Endothelial cell of umbilical vein (primary cell): ENCODE results near the gene SORCS2. TPM values are rescaled to one million over a fixed set of nuclear protein-coding genes. Genes with fewer than 3 reads are reported as not detected.

ENCODE experiments used
- BruUV-seq: library from RNA; stranded (reverse); fragments of 400-500 nt; replicated peaks from 2 replicates; lab custom pipeline; 2021; lab: Mats Ljungman, UMichigan
- CTCF ChIA-PET: fragments of 300-600, 350-600 bp; sonication (Branson Sonifier 250); formaldehyde crosslinking; loops from one replicate; lab custom pipeline; 2021; ENCODE audit warnings: antibody characterized with exemption, inconsistent platforms; lab: Charles Lee
- POLR2A ChIA-PET: fragments of 300-600, 350-600 bp; sonication (Branson Sonifier 250); formaldehyde crosslinking; loops from one replicate; lab custom pipeline; 2021; ENCODE audit warnings: antibody characterized with exemption, inconsistent platforms; lab: Charles Lee
- DNase-seq: peaks from one replicate; pipeline ENCODE4 v3.0.0-alpha.2; 2011; ENCODE audit warnings: low read depth, low spot score
- FAIRE-seq: peaks from 2 replicates; lab custom pipeline; 2011; peaks lifted over from hg19 to GRCh38; lab: Jason Lieb, UNC
- H2AFZ ChIP-seq: 2 replicates; pipeline ENCODE4 v1.6.0; 2012; ENCODE audit warnings: low read depth, low read length, control low read depth, inconsistent platforms
- H3K27ac ChIP-seq: 2 replicates; pipeline ENCODE4 v1.5.1; 2011; ENCODE audit warnings: low read depth, mild to moderate bottlenecking, control low read depth, low read length, moderate library complexity; ENCODE audit not compliant: insufficient read depth
- H3K27me3 ChIP-seq, 2 experiments: 2 replicates each; pipeline versions ENCODE4 v1.6.0 to v1.6.1; 2011; ENCODE audit warnings: low read length in 2 of 2, mixed read lengths in 1 of 2; ENCODE audit not compliant: control insufficient read depth in 2 of 2, insufficient read depth in 2 of 2
- H3K36me3 ChIP-seq, 2 experiments: 2 replicates in 1 of 2; 3 replicates in 1 of 2; pipeline ENCODE4 v1.5.1; 2011; ENCODE audit warnings: low read length in 2 of 2, mild to moderate bottlenecking in 1 of 2, moderate library complexity in 1 of 2; ENCODE audit not compliant: control insufficient read depth in 2 of 2, insufficient read depth in 2 of 2; ENCODE audit errors: extremely low read depth in 1 of 2
- H3K4me1 ChIP-seq: 3 replicates; pipeline ENCODE4 v1.5.1; 2011; ENCODE audit warnings: mild to moderate bottlenecking, low read length; ENCODE audit not compliant: control insufficient read depth, insufficient read depth; ENCODE audit errors: extremely low read depth
- H3K4me2 ChIP-seq: 2 replicates; pipeline ENCODE4 v1.6.1; 2011; ENCODE audit warnings: low read length, control low read depth, mixed read lengths; ENCODE audit not compliant: insufficient read depth
- H3K4me3 ChIP-seq, 3 experiments: fragments of 200-600 bp in 1 of 3; sonication (generic), shearing (Covaris generic) in 1 of 3; replicated peaks in 1 of 3; 2 replicates each; pipeline ENCODE4 v1.5.1; 2011 to 2016; ENCODE audit warnings: control low read depth in 3 of 3, low read length in 3 of 3, mild to moderate bottlenecking in 2 of 3, inconsistent platforms in 1 of 3, low read depth in 1 of 3, moderate library complexity in 1 of 3; ENCODE audit not compliant: insufficient read depth in 1 of 3
- H3K79me2 ChIP-seq: 2 replicates; pipeline ENCODE4 v1.6.0; 2012; ENCODE audit warnings: low read length, inconsistent platforms; ENCODE audit not compliant: control insufficient read depth, insufficient read depth
- H3K9ac ChIP-seq: replicated peaks from 2 replicates; pipeline ENCODE3; 2011; ENCODE audit warnings: low read length, control low read depth; ENCODE audit not compliant: insufficient read depth; ENCODE audit errors: extremely low read depth
- H3K9me1 ChIP-seq: replicated peaks from 3 replicates; pipeline ENCODE4 v1.6.0; 2011; ENCODE audit warnings: mild to moderate bottlenecking, low read length; ENCODE audit not compliant: control insufficient read depth, insufficient read depth; ENCODE audit errors: extremely low read depth
- H3K9me3 ChIP-seq: replicated peaks from 2 replicates; pipeline ENCODE4 v1.5.1; 2012; ENCODE audit warnings: low read length, inconsistent platforms; ENCODE audit not compliant: control insufficient read depth, insufficient read depth
- H4K20me1 ChIP-seq: replicated peaks from 2 replicates; pipeline ENCODE3; 2011; ENCODE audit warnings: mild to moderate bottlenecking, low read length; ENCODE audit not compliant: control insufficient read depth, insufficient read depth; ENCODE audit errors: extremely low read depth
- EZH2 ChIP-seq: IDR thresholded peaks from 2 replicates; pipeline ENCODE4 v1.6.1; 2012; ENCODE audit warnings: borderline replicate concordance, low read depth, mild to moderate bottlenecking, moderate library complexity, low read length, inconsistent platforms; ENCODE audit not compliant: severe bottlenecking
- GATA2 ChIP-seq: IDR thresholded peaks from 2 replicates; pipeline ENCODE4 v1.7.0; 2011; ENCODE audit warnings: low read depth, mild to moderate bottlenecking, moderate library complexity, mixed read lengths, low read length; ENCODE audit not compliant: insufficient read length, insufficient read depth
- POLR2AphosphoS5 ChIP-seq: IDR thresholded peaks from 2 replicates; pipeline ENCODE4 v1.6.1; 2012; ENCODE audit warnings: low read depth, mild to moderate bottlenecking, control low read depth, low read length, moderate library complexity; ENCODE audit not compliant: insufficient read depth
- dilution Hi-C: fragments of 300-500 bp; cut with MboI; formaldehyde crosslinking; loops from one replicate; pipeline ENCODE4 v1.15.0; 2019; ENCODE audit warnings: low sequenced_read_pairs; ENCODE audit not compliant: extremely low pct_ligation_motif_present
- intact Hi-C: fragments of 100-400 bp; cut with micrococcal nuclease; formaldehyde crosslinking; loops from one replicate; pipeline ENCODE4 v1.10.0; 2022
- polyA plus RNA-seq, 4 experiments: library from polyadenylated mRNA; depleted of rRNA in 3 of 4; stranded (reverse) in 3 of 4; unstranded in 1 of 4; fragments of >200 nt; gene quantifications; 2 replicates each; pipeline versions ENCODE4 v1.2.1 to v1.2.3, GENCODE V29; 2011 to 2012; ENCODE audit warnings: missing spikeins in 1 of 4
- total RNA-seq: library from RNA; stranded (reverse); gene quantifications from 2 replicates; pipeline ENCODE4 v1.2.3, GENCODE V29; 2021
- TF ChIP-seq, protein P1 (sequence below), 2 donors: IDR thresholded peaks; 1 replicate in 1 of 2; 2 replicates in 1 of 2; pipeline ENCODE4 v1.5.1; 2011; ENCODE audit warnings: low read length in 2 of 2, mild to moderate bottlenecking in 2 of 2, moderate library complexity in 2 of 2, control low read depth in 1 of 2, inconsistent platforms in 1 of 2, low read depth in 1 of 2; ENCODE audit not compliant: insufficient read depth in 1 of 2; ENCODE audit errors: extremely low read depth in 1 of 2

Gene SORCS2
- total and polyA plus RNA-seq, 2 donors (not counting 3 experiments of a cell fraction or from before 2014, with no cell fraction given), result not detected

DNA sequence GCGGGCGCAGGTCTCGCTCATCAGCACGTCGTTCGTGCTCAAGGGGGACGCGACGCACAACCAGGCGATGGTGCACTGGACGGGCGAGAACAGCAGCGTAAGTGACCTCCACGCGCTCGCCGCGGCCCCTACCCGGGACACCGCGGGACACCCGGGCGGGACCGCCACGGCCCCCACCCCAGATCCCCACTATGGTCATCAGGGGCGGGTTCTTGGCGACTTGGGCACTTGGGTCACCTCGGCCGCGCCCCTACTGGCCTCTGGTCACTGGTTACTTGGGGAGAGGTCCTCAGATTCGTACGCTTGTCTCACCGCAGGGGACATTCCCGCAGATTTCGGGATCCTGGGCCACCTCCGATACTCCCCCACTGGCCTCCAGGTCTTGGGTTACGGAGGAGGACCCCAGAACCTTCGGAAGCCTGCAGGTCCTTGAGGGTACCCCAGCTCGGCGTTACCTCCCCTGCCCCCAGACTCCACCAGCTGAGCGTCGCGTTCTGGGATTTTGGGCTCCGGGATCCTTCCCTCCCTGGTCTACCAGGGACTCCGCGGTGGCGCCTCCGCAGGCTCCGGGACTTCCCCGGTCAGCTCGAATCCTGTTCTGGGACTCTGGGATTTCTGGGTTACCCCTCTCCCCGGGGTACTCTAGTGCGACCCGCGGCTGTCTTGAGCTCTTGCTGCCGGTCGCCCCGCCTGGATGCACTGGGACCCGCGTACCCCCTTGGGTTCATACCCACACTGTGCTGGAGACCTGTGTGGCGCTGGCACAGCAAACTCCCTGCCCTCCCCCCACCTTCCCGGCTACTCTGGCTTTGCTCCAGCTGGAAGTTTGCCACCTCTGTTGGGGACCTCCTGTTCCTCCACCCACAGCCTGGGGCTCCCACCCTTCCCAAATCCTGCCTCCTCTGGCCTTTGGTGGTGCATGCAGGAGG, 956 bp downstream of the SORCS2 start:
- DNase-seq (no peak), FAIRE-seq (no peak)
- intact Hi-C loops, result loop anchor here (5.0 kb wide), 1 partner anchor 609 kb away; no protein-coding TSS in a partner anchor
- no TSS peak for BruUV-seq
- no peak overlapping the region for H3K27ac ChIP-seq
- no peak overlapping the region for H3K4me3 ChIP-seq
- peaks cover 42 to 46% of the 10 kb centered on the region in 2 experiments for H3K27me3 ChIP-seq
- H4K20me1 ChIP-seq, result no peaks in the 10 kb centered on the region
- dilution Hi-C loops, result no loop called here
- no peaks in the 10 kb centered on the region for H3K4me1 ChIP-seq
- H3K4me2 ChIP-seq, result no peak overlapping the region
- H3K9ac ChIP-seq, result no peak overlapping the region
- no peak overlapping the region for H2AFZ ChIP-seq
- H3K79me2 ChIP-seq, result no peaks in the 10 kb centered on the region
- H3K9me1 ChIP-seq, result no peaks in the 10 kb centered on the region
- CTCF ChIA-PET, result interaction anchor here (2.2 to 4.1 kb wide), 5 partner anchors 13 to 527 kb away, joined by 15 to 26 read pairs (median 17); no protein-coding TSS in a partner anchor
- no peaks in the 10 kb centered on the region for H3K36me3 ChIP-seq
- no peaks in the 10 kb centered on the region for H3K9me3 ChIP-seq
- TF ChIP-seq EZH2 (peak; percentile 79), POLR2AphosphoS5 (no peak)
- POLR2A ChIA-PET, result no interaction called here

DNA sequence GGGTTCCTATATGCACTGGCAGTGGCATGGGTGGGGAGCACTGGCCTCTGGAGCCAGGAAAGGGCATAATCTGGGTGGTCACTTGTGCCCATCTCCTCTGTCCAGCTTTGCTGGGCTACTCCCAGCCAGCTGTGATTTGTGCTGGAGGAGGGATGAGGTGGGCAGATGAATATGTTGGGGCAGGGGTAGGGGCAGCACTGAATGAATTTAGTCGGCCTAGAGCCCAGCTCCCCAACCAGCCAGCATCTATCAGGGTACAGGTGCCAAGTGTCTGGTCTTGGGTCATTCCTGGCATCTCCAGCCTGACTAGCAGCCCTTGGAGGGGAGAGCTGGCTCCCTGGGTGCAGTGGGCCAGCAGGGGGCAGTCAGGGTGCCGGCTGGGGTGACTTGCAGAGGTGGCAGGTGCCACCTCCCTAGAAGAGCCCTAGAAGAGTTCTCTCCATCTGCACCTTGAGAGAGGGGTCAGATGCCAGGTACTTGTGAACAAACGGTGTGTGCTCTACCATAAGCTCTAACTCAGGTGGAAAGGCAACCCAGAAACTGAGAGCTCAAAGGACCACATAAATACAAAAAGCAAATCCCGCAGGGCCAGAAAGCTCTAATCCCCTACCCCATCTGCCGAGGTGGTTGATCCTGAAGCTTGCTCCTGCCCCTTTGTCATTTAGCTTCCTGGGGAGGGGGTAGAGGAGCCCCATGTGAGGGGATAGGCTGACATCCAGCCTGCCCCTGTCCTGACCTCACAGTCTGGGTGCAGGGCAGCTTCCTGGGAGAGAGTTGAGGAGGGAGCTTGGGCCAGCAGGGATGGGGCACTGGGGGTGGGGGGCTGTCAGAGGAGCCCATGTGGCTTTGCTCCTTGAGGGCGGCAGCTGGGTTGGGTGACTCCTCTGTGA, 2.2 kb downstream of the SORCS2 start:
- no peaks in the 10 kb centered on the region for H3K9me1 ChIP-seq
- no peak for TF ChIP-seq GATA2
- TF ChIP-seq, protein P1, sequence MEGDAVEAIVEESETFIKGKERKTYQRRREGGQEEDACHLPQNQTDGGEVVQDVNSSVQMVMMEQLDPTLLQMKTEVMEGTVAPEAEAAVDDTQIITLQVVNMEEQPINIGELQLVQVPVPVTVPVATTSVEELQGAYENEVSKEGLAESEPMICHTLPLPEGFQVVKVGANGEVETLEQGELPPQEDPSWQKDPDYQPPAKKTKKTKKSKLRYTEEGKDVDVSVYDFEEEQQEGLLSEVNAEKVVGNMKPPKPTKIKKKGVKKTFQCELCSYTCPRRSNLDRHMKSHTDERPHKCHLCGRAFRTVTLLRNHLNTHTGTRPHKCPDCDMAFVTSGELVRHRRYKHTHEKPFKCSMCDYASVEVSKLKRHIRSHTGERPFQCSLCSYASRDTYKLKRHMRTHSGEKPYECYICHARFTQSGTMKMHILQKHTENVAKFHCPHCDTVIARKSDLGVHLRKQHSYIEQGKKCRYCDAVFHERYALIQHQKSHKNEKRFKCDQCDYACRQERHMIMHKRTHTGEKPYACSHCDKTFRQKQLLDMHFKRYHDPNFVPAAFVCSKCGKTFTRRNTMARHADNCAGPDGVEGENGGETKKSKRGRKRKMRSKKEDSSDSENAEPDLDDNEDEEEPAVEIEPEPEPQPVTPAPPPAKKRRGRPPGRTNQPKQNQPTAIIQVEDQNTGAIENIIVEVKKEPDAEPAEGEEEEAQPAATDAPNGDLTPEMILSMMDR (IDR thresholded peaks at IDR 0.05; ENCODE audit: extremely low read depth in 1 of 2, insufficient read depth in 1 of 2, low read depth in 1 of 2, low read length in 2 of 2), result peak; percentile 32 to 49
- H3K9me3 ChIP-seq, result no peaks in the 10 kb centered on the region
- intact Hi-C loops (loop anchor here (5.0 kb wide), 1 partner anchor 608 kb away; no protein-coding TSS in a partner anchor), dilution Hi-C loops (no loop called here)
- no TSS peak for BruUV-seq
- H3K36me3 ChIP-seq, result no peaks in the 10 kb centered on the region
- no peak overlapping the region for H2AFZ ChIP-seq
- H3K9ac ChIP-seq, result no peak overlapping the region
- H3K4me1 ChIP-seq, result no peaks in the 10 kb centered on the region
- no peak overlapping the region for H3K27ac ChIP-seq
- ChIA-PET CTCF (interaction anchor here (0.7 to 4.1 kb wide), 8 partner anchors 12 to 526 kb away, joined by 3 to 26 read pairs (median 11); no protein-coding TSS in a partner anchor), POLR2A (no interaction called here)
- FAIRE-seq, result no peak
- no peak for DNase-seq
- no peak overlapping the region for H3K4me2 ChIP-seq
- H3K79me2 ChIP-seq, result no peaks in the 10 kb centered on the region
- no peak overlapping the region for H3K4me3 ChIP-seq
- H3K27me3 ChIP-seq, result peaks cover 39 to 43% of the 10 kb centered on the region in 2 experiments
- H4K20me1 ChIP-seq, result no peaks in the 10 kb centered on the region
